ENCODE measurements around the gene KLHL20.
A peak's percentile ranks its signal among the peaks of the same experiment; 100 is the strongest.
"Not testable (repeated sequence)": the region's sequence is repeated elsewhere in the genome, so short reads cannot be mapped to it uniquely, and the experiment has no call there.

The KLHL20 gene

DNA sequence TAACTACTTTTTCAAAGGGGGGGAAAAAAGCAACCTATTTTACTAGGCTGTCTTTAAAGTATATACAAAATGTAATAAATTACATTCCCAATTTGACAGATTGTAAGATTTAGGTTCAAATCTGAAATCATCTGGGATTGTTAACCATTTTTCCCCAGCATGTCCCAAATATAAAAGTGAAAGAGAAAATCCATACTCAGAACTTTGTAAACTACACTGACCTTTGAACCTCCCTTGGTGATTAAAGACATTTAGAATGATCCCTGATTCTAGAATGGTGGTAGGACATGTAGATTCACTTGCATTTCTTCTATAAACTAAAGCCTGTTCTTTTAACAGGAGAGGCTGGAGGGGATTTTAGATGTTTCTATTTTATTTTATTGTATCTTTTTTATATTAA lies 39.0 kb downstream of the KLHL20 start:
- DNase-seq, result no peak

GRCh38 chr1:173757666-173758065 lies 42.9 kb downstream of the KLHL20 start:
- no peak for DNase-seq

GRCh38 chr1:173758110-173758509 lies 43.3 kb downstream of the KLHL20 start:
- no peak for DNase-seq

GRCh38 chr1:173758980-173759379 lies 44.2 kb downstream of the KLHL20 start:
- no peak for DNase-seq

DNA sequence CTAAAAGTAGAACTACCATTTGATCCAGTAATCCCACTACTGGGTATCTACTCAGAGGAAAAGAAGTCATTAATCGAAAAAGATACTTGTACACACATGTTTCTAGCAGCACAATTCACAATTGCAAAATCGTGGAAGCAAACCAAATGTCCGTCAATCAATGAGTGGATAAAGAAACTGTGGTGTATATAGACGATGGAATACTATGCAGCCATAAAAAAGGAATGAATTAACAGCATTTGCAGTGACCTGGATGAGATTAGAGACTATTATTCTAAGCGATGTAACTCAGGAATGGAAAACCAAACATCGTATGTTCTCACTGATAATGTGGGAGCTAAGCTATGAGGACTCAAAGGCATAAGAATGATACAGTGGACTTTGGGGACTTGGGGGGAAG lies 49.5 kb downstream of the KLHL20 start:
- not testable (repeated sequence) for DNase-seq

GRCh38 chr1:173768206-173768605 lies 53.4 kb downstream of the KLHL20 start:
- no peak for DNase-seq

GRCh38 chr1:173768827-173769226 lies 54.0 kb downstream of the KLHL20 start:
- DNase-seq, result no peak

DNA sequence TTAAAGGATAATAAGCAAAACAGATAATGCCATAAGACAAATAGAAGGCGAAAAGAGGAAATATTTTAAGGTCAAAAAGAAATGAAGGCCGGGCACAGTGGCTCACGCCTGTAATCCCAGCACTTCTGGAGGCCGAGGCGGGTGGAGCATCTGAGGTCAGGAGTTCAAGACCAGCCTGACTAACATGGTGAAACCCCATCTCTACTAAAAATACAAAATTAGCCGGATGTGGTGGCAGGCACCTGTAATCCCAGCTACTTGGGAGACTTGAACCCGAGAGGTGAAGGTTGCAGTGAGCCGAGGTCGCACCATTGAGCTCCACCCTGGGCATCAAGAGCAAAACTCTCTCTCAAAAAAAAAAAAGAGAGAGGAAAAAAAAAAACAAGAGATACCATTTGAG lies 55.5 kb downstream of the KLHL20 start:
- DNase-seq, result not testable (repeated sequence)

DNA sequence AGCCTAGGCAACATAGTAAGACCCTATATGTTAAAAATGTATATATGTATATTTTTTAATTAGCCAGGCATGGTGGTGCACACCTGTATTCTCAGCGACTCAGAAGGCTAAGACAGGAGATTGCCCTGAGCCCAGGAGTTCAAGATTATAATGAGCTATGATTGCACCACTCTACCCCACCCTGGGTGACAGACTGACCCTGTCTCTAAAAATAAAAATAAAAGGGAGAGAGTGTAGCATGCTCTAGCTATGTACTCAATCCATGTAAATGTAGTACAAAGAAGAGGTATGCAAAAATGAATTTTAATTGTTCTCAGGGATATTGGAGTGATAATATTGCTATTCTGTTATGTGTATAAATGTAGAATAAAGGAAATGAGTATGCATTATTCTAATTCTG lies 56.8 kb downstream of the KLHL20 start:
- DNase-seq, result no peak

- peak; percentile 19 for DNase-seq
These were observed 60.9 kb downstream of the KLHL20 start for GRCh38 chr1:173775578-173776226.

- DNase-seq, result no peak
These were observed 65.2 kb downstream of the KLHL20 start for GRCh38 chr1:173779936-173780335.

GRCh38 chr1:173784997-173785396 lies 70.2 kb downstream of the KLHL20 start:
- no peak for DNase-seq

GRCh38 chr1:173789841-173790240 lies 75.1 kb downstream of the KLHL20 start:
- DNase-seq, result no peak

- DNase-seq, result no peak
These were observed 83.3 kb downstream of the KLHL20 start for GRCh38 chr1:173798078-173798477.

- DNase-seq, result not testable (repeated sequence)
These were observed 85.2 kb downstream of the KLHL20 start for GRCh38 chr1:173799995-173800394.

GRCh38 chr1:173802961-173803360 lies 88.2 kb downstream of the KLHL20 start:
- no peak for DNase-seq

DNA sequence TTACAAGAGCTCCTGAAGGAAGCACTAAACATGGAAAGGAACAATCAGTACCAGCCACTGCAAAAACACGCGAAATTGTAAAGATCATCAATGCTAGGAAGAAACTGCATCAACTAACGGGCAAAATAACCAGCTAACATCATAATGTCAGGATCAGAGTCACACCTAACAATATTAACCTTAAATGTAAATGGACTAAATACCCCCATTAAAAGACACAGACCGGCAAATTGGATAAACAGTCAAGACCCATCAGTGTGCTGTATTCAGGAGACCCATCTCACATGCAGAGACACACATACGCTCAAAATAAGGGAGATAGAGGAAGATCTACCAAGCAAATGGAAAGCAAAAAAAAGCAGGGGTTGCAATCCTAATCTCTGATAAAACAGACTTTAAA lies 98.9 kb downstream of the KLHL20 start:
- DNase-seq, result not testable (repeated sequence)

DNA sequence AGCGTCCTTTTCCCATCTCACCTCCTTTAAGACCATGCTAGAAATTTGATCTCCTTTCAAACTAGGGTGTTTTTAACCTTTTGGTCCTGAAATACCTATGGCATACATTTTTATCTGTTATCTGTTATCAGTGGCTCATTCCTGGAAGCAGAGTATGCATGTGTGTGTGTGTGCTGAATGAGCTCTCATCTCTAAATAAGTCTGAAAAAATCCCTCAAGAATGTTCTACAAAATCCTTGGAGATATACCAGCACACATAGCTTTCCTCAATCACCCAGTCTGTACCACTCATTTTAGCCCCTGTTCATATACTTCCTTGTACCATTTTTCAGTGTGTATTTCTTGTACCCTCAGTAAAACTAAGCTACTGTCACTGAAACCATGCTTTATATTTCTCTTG lies 103.7 kb downstream of the KLHL20 start:
- no peak for DNase-seq

DNA sequence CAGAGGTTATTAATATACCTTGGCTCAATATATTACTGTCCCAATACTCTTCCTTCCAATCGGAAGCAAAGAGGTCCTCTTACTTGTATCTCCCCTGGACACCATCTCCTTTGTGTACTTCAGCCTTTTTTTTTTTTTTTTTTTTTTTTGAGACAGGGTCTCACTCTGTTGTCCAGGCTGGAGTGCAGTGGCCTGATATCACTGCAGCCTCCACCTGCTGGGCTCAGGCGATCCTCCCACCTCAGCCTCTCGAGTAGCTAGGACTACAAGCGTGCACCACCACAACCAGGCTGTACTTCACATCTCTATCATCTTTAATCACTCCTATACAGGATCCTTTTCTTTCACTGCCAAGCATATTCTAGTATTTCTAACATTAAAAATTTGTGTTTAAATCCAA lies 106.9 kb downstream of the KLHL20 start:
- no peak for DNase-seq

GRCh38 chr1:173823781-173824314 lies 109.1 kb downstream of the KLHL20 start:
- DNase-seq, result no peak

DNA sequence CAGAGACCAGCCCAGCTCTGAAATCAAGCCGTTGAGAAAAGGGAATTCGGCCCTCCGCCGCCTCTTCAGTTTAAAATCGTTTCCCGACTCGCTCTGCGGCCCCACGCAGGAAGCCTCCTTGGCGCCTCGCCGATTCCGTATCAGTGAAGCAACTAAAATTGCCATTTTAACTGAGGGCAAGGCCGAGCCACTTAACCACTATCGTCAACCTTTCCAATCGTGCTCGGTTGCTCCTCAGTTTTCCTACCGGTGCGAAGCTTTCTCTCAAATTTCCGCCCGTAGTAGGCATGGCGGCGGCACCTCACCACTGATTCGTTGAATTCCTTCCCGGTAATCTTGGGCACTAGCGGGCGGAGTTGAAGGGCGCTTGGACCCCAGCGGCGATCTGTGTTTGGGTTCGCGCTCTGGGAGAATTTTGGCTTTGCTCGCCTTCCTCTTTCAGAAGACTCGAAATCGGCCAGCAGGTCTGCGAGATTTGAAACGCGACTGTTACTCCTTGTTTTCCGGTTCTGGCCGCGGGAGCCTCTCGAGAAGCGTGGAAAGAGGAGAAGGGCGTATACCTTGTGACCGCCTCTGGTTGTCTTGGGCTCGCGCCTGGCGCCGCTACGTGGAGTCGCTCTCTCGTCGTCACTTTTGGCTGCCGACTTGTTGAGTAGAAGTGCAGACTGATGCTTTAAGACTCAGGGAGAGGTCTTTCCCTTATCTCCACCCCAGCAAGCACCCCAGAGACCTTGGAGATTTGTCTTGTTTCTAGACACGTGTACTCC lies 109.7 kb downstream of the KLHL20 start, which contains the start of the genes CENPL and DARS2:
TSS of gene CENPL (minus strand) at position 569 of the 767 bp plus-strand sequence. CDS start 13,584 bp downstream, outside the sequence.
TSS of gene DARS2 (plus strand) at position 359 of the 767 bp plus-strand sequence. CDS start 557 bp downstream, outside the sequence.
- peak; percentile 98 for DNase-seq

GRCh38 chr1:173827611-173828010 lies 112.8 kb downstream of the KLHL20 start:
- no peak for DNase-seq

DNA sequence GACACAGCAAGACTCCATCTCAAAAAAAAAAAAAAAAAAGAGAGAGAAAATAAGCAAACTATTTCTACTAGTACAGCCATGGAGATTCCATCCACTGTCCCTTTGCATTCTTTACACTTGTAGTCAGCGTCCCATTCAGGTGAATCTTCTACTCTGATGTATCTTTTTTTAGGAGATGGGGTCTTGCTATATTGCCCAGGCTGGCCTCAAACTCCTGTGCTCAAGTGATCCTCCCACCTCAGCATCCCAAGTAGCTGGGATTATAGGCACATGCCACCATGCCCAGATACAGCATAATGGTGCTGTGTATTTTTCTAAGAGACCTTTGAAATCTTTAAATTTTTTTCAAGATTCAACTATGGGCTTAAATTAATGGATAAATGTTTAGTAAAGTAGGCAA lies 118.0 kb downstream of the KLHL20 start:
- DNase-seq, result no peak

All from inflammatory macrophage treated with lipopolysaccharide for 4 hours (primary cell).